Measurements from ENCODE around the gene MYL5. TPM values are rescaled to one million over a fixed set of nuclear protein-coding genes. Genes with fewer than 3 reads are reported as not detected.

MYL5 gene
- total RNA-seq, 1 donor, result 9.1 TPM

DNA sequence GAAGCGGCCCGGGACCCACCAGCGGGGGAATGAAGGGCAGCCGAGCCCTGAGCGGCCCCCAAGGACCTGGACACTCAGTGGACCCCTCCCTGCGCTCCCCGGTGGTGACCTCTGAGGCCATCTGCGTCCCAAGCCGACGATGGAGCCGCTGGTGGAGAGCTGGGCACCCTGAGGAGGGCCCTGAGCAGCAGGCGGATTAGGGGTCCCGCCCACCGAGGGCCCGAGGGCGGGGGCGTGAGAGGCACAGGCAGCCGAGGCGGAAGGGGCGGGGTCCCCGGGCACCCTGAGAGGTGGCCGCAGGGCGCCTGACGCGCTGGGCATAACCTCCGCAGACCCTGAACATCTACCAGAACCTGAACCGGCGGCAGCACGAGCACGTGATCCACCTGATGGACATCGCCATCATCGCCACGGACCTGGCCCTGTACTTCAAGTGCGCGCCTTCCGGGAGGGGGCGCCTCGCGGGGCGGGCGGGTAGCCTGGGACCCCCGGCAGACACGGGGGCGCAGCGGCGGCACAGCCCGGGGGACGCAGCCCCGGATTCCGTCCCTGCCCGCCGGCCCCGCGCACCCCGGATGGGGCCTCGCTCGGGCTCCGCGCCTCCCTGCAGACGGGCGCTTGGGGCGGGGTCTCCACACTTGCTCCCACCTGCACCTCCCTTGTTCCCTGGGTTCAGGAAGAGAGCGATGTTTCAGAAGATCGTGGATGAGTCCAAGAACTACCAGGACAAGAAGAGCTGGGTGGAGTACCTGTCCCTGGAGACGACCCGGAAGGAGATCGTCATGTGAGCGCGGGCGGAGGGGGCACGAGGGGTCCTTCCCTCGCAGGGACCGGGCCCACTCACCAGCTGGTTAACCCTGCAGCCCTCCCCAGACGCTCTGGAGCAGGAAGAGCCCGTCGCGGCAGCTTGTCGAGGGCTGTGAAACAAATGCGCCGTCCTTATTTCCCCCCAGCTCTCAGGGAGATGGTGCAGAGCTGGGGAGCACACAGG lies 10.6 kb upstream of the MYL5 start:
- peak overlapping the region; percentile 55 for H3K4me3 ChIP-seq (ENCODE audit: low read depth, low read length)
- no peak for DNase-seq (ENCODE audit: low read depth)
- TF ChIP-seq, protein P1, sequence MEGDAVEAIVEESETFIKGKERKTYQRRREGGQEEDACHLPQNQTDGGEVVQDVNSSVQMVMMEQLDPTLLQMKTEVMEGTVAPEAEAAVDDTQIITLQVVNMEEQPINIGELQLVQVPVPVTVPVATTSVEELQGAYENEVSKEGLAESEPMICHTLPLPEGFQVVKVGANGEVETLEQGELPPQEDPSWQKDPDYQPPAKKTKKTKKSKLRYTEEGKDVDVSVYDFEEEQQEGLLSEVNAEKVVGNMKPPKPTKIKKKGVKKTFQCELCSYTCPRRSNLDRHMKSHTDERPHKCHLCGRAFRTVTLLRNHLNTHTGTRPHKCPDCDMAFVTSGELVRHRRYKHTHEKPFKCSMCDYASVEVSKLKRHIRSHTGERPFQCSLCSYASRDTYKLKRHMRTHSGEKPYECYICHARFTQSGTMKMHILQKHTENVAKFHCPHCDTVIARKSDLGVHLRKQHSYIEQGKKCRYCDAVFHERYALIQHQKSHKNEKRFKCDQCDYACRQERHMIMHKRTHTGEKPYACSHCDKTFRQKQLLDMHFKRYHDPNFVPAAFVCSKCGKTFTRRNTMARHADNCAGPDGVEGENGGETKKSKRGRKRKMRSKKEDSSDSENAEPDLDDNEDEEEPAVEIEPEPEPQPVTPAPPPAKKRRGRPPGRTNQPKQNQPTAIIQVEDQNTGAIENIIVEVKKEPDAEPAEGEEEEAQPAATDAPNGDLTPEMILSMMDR (IDR thresholded peaks at IDR 0.05; ENCODE audit: insufficient read depth, low read depth, low read length), result no peak

DNA sequence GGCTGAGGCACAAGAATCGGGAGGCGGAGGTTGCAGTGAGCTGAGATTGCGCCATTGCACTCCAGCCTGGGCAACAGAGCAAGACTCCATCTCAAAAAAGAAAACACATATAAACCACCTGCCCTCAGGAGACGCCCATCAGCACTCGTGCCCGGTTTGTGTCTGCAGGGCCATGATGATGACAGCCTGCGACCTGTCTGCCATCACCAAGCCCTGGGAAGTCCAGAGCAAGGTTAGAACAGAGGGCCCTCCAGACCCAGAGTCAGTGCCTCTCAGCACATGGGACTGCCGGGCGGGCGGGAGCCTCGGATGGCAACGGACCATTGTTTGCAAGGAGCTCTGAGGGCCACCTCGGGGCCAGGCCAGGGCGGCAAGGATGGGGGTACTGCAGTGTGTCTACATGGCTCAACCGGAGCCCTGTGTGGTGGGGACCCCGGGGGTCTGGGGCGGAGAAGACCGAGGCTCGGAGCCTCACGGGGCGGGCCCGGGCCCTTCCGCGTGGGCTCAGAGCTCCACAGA lies 9.6 kb upstream of the MYL5 start:
- DNase-seq (ENCODE audit: low read depth), result no peak
- no peak overlapping the region for H3K4me3 ChIP-seq (ENCODE audit: low read depth, low read length)
- TF ChIP-seq, protein P1 (IDR thresholded peaks at IDR 0.05; ENCODE audit: insufficient read depth, low read depth, low read length), result no peak

DNA sequence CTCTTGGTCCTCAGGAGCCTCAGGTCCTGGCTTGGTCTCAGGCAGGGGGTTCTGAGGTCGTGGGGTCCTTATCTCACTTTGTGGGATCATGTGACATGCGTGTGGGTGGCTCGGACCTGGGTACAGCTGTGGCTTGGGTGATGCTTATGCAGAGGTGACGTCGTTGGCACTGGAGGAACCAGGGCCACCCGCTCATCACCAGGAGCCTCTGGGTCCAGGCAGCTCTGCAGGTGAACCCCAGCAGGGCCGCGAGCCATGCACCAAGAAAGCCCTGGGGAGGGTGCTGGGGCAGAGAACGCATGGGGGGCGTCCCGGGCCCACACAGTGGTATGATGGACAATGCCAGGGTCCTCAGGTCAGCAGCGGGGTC lies 9.0 kb upstream of the MYL5 start:
- TF ChIP-seq, protein P1 (IDR thresholded peaks at IDR 0.05; ENCODE audit: insufficient read depth, low read depth, low read length), result no peak
- DNase-seq (ENCODE audit: low read depth), result no peak
- H3K4me3 ChIP-seq (ENCODE audit: low read depth, low read length), result no peak overlapping the region

DNA sequence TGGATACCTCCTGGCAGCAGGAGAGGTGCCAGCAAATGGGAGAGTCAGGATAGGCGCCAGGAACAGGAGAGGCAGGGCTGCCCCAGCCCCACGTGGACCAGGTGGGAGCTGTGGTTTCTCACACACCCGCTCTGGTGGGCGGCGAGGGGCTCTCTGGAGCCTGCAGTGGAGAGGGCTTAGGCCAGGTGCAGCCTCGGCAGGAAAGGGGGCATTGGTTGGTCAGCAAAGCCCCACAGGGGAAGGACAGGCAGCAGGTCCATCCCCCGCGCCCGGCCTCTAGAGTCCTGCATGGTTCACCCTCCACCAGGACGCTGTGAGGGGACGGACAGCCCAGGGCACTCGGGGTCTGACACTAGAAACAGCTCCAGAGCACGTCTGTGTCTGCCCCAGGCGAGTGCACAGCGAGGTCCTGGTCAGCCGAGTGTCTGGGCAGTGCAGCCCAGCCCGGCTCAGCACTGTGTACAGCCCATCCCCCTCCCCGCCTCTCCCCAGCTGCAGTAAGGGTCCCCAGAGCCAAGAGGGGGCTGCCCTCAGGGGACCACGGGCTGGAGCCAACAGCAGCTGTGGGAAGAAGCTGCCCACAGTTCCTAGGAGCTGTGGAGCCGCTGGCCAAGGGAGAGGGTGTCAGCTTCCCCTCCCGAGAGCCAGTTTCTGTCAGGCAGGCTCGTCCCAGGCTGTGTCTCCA lies 8.4 kb upstream of the MYL5 start:
- no peak for DNase-seq (ENCODE audit: low read depth)
- TF ChIP-seq, protein P1 (IDR thresholded peaks at IDR 0.05; ENCODE audit: insufficient read depth, low read depth, low read length), result no peak
- H3K4me3 ChIP-seq (ENCODE audit: low read depth, low read length), result no peak overlapping the region

DNA sequence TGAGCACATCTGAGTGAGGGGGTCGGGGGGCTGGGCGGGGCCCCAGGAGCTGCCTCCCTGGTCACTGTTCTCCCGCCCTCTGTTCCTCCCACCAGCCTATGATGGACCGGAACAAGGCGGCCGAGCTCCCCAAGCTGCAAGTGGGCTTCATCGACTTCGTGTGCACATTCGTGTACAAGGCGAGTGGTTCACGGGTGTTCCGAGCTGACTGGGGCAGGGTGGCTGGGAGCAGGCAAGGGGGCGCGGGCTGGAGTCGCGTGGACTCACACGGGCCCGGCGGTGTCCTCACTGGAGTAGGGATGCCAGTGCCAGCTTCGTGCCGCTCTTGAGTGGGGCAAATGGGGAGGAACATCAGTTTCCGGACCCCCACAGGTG lies 7.9 kb upstream of the MYL5 start:
- TF ChIP-seq, protein P1 (IDR thresholded peaks at IDR 0.05; ENCODE audit: insufficient read depth, low read depth, low read length), result no peak

DNA sequence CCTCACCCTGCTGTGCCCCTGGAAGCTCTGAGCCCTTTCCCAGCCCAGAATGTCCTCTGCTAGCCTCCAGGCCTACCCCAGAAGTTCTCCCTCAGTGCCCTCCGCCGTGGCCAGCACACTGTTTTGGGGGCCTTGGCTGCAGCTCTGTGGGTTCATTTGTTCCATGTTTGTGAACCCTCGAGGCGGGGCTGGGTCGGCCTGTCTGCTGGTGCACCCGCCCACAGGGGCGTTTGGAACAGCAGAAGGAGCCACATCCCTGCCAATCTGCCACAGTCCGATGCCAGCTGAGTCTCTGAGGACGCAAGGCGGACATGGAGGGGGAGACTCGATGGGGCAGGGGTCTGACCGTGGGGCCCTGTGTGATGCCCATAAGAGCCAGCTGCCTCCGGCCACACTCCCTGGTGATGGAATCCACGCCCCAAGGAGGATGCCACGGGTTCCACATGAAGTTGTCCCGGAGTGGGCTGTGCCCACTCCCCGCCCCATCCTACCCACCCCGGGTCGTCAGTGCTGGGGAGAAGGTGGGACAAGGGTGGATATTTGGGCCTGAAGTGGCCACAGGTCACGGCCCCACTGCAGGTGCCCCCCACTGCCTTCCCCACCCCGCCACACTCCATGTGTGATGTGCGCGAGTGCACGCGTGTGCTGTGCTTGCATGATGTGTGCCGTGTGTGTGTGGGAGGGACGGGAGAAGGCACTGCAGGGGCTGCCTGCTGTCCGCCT lies 7.4 kb upstream of the MYL5 start:
- no peak for DNase-seq (ENCODE audit: low read depth)
- no peak overlapping the region for H3K4me3 ChIP-seq (ENCODE audit: low read depth, low read length)
- TF ChIP-seq, protein P1 (IDR thresholded peaks at IDR 0.05; ENCODE audit: insufficient read depth, low read depth, low read length), result no peak

More for the DNA sequence above, 7.9 kb upstream of the MYL5 start:
- H3K4me3 ChIP-seq (ENCODE audit: low read depth, low read length), result no peak overlapping the region
- DNase-seq (ENCODE audit: low read depth), result no peak

All from fibroblast of villous mesenchyme (primary cell).